Fibroblast of pulmonary artery (primary cell): ENCODE results near the gene FOSL1.
A peak's percentile ranks its signal among the peaks of the same experiment; 100 is the strongest.

Source experiments
- DNase-seq: peaks from one replicate; pipeline ENCODE4 v3.0.0-alpha.2; 2010; ENCODE audit warnings: low read depth
- H3K4me3 ChIP-seq: replicated peaks from 2 replicates; pipeline ENCODE4 v1.5.1; 2011; ENCODE audit warnings: low read depth, mild to moderate bottlenecking, control low read depth, low read length, moderate library complexity
- CTCF ChIP-seq: IDR thresholded peaks from 2 replicates; pipeline ENCODE4 v1.5.1; 2011; ENCODE audit warnings: mild to moderate bottlenecking, control low read depth, low read length, inconsistent platforms; ENCODE audit errors: missing control alignments

Gene FOSL1

GRCh38 chr11:65890324-65891218 is 9.6 kb downstream of the FOSL1 start, which contains the start of gene CCDC85B:
Gene CCDC85B, plus strand, starts transcription at chr11:65890673. Its CDS starts 111 bp downstream, at chr11:65890784.
- no peak for TF ChIP-seq CTCF
- DNase-seq: peak; percentile 96
- peak within 1 kb of the TSS; percentile 85 for H3K4me3 ChIP-seq

DNA sequence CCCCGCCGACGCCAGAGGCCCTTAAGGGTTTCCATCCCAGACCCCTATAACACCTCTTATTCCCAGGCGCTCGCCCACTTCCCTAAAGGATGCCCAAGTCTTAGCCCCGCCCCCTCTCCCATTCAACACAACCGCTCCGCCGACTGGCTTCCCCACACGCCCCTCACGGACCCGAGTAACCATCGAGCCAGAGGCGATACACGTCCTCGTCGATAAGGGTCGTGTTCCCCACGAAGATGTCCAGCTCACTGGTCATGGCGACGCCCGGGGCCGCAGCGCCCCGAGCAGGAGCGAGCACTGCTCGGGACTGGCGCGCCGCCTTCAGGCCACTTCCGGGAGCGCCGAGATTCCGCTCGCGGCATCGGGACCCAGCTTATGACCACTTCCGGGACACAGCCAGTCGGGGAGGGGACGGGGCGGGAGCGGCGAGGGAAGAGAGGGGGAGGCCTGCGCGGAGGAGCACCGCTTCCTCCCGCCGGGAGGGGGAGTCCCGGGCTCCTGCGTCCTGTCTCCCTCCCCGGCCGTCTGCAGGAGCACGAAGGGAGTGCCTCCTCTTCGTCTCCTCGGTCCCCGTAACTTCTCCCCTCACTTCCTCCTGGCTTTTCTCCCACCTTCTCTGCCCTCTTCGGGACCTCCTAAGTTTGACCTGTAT is 11.9 kb downstream of the FOSL1 start, which contains the start of gene FIBP:
TSS of gene FIBP (minus strand) at position 309 of the 652 bp plus-strand sequence. CDS start at position 256, 53 bp downstream.
- peak within 1 kb of the TSS; percentile 85 for H3K4me3 ChIP-seq
- DNase-seq: peak; percentile 97
- TF ChIP-seq CTCF: peak; percentile 56

DNA sequence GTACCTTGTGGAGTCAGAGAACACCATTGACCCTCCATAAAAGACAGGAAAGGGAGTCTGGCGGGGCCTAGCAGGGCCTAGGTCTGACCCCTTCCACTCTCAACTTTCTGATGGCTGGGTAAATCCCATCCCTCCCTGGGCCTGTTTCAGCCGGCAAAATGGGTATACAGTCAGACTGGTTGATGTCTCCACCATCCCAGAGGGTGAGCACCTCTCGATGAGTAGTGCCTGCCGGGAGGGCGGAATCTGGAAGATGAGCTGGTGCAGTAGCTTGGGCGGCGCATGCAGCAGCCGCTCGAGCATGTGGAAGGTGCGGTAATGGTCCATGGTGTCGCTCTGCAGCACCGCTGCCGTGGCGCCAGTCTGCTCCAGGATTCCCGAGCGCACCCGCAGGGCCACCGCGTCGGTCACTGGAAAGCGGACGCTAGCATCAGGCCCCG is 12.4 kb downstream of the FOSL1 start:
- DNase-seq: no peak
- no peak for TF ChIP-seq CTCF
- H3K4me3 ChIP-seq: peak overlapping the region; percentile 85

GRCh38 chr11:65886826-65887722 is 13.1 kb downstream of the FOSL1 start:
- DNase-seq: no peak
- H3K4me3 ChIP-seq: peak overlapping the region; percentile 85
- TF ChIP-seq CTCF: no peak

DNA sequence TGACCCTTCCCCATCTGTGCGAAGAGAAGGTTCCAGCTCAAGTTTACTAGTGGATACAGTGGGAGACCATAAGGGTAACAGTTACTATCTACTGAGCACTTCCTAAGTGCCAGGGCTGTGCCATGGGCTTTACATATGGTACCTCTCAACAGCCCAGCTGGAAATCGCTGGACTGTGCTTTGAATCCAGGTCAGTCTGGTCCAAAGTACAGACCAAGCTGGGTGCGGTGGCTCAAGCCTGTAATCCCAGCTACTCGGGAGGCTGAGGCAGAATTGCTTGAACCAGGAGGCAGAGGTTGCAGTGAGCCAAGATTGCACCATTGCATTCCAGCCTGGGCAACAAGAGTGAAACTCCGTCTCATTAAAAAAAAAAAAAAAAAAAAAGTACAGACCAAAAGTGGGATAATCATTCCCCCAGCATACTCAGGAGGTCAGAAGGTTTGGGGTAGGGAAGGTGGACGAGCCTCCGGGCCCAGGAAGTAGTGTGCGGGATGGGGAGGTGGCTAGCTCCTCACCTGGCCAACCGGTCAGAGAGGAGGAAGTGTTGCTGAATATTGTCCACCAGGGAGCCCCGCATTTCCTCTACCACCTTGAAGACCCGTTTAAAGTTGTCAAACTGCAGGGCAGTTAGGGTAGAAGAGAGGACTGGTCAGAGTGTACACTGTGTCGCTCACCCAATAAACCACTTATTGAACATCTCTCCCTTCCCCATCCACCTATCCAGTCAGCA is 14.2 kb downstream of the FOSL1 start:
- DNase-seq: no peak
- TF ChIP-seq CTCF: no peak
- H3K4me3 ChIP-seq: no peak overlapping the region

GRCh38 chr11:65885231-65885630 is 15.0 kb downstream of the FOSL1 start:
- DNase-seq: no peak
- H3K4me3 ChIP-seq: no peak overlapping the region
- TF ChIP-seq CTCF: no peak
